ENCODE data around the gene DTX3L.

The DTX3L gene

DNA sequence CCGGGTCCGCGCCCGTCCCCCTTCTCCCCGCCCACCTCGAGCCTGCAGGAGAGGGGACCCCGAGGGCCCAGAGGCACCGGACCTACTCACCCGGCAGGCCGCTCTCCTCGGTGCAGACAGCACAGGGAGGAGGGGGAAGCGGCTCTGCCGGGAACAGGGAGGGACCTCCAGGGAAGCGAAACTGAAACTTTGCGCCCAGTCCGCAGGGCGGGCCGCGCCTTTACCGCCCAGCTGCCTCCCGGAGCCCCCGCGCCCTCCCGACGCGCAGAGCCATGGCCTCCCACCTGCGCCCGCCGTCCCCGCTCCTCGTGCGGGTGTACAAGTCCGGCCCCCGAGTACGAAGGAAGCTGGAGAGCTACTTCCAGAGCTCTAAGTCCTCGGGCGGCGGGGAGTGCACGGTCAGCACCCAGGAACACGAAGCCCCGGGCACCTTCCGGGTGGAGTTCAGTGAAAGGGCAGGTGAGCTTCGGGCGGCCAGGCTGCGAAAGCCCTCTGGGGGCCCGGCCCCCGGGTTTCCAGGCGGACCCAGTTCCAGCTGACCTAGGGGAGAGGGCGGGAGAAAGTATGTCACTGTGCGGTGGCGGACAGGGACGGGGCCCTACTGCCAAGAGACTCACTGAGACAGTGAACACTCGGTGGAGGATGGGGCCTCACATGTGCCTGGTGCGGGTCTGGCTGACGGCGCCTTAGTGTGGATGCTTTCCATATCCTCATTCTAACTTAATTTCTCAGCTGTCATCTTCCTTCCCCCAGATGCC lies at the start of gene DTX3L, which contains the start of gene PARP9:
TSS of gene DTX3L (plus strand) at position 184 of the 758 bp plus-strand sequence. CDS start at position 273, 89 bp downstream.
TSS of gene PARP9 (minus strand) at position 146 of the 758 bp plus-strand sequence. CDS start 4,680 bp downstream, outside the sequence.
- DNase-seq = peak; percentile 87

- no peak for DNase-seq
Observed at GRCh38 chr3:122515020-122515468, 49.1 kb upstream of the DTX3L start.

DNA sequence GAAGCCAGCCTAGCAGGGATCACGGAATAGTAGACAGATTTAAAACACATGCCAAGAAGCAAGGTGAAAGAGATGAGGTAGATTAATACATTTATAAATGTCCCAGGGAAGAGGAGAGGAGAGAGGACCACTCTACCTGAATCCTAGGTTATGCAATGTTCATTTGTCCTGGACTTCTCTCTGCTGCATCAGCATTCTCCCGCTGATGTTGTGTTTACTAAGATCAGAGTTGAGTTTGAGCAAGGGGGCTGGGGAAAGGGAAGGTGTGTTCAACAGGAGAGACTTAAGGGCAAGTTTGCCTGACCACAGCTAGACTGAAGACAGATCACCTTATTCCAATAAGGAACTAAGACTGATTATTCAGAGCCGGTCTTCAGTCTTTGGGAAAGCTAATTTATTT lies 48.3 kb upstream of the DTX3L start:
- no peak for DNase-seq

DNA sequence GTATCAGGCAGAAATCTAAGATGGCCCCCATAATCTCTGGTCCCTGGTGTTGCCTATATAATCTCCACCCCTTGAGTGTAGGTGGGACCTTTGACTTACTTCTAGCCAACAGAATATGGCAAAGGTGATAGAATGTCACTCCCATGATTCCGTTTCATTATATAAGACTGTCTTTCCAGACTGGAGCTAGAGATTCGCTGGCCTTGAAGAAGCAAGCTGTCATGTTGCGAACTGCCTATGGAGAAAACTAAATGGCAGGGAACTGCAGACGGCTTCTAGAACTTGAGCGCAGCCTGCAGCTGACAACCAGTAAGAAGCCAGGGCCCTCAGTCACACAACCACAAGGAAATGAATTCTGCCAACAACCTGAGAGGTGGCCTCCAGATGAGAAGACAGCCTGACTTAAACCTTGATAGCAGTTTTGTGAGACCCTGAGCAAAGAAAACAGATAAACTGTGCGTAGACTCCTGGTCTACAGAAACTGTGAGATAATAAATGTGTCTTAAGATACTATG lies 47.2 kb upstream of the DTX3L start:
- DNase-seq = no peak

- DNase-seq = no peak
Observed at GRCh38 chr3:122519693-122520092, 44.4 kb upstream of the DTX3L start.

DNA sequence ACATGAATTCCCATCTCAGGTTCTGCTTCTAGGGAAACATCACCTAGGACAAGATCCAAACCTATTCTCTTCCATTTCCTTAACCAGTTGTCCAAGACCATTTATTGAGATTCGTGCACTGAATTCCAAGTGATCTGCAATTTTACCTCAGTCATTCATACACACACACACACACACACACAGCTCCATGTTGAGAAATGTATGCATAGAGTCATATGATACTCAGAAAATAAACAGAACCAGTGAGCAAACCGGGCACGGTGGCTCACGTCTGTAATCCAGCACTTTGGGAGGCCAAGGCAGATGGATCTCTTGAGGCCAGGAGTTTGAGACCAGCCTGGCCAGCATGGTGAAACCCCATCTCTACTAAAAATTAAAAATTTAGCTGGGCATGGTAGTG lies 43.3 kb upstream of the DTX3L start:
- DNase-seq = no peak

GRCh38 chr3:122523317-122523716 lies 40.8 kb upstream of the DTX3L start:
- DNase-seq = no peak

- no peak for DNase-seq
Observed at GRCh38 chr3:122530164-122530563, 34.0 kb upstream of the DTX3L start.

- no peak for DNase-seq
Observed at GRCh38 chr3:122533480-122533879, 30.7 kb upstream of the DTX3L start.

GRCh38 chr3:122533931-122534334 lies 30.2 kb upstream of the DTX3L start:
- no peak for DNase-seq

DNA sequence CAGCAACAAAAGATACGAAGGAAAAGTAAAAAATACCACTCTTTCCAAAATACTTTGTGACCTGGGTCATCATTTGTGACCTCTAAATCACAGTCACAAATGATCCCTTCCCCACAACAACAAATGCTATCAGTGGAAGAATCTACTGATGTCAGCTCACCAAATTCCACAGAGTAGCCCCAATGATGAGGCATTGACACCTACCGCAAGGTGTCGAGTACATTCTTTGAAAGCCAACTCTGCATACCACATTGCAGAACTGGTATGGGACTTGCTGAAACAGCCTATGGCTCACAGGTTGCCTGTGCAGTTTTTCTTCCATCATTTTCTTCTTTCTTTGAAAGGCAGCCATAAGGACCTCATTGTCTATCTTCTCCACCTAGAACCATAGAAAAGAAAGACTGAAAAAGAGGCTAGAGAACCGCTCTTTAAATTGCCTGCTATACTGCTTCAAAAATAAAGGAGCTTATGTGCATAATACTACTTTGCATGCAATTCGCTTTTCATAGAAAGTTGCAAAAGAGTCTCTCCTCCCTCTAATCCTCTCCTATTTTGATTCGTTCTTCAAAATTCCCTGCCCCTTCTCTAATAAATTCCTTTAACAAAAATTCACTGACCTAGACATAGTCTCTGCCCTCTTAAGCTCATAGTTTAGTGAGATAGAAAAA lies 28.0 kb upstream of the DTX3L start:
- DNase-seq = no peak

DNA sequence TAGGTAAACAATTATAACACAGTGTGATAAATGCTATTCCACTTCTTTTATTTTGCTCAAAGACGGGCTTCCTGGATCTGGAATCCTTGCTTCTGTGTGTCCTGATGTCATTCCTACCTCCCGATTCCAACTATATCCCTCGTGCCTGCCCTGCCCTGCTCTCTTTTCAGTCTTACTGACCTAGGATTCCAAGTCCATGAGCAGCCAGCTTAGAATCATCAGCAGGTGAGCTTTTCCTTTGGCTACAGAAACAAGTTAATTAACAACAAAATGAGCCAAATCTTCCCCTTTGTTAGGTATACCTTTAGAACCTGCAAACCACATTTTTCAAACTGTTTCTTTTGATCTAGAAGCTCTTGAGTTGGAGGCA lies 27.5 kb upstream of the DTX3L start:
- no peak for DNase-seq

- DNase-seq = no peak
Observed at GRCh38 chr3:122538956-122539490, 25.1 kb upstream of the DTX3L start.

- no peak for DNase-seq
Observed at GRCh38 chr3:122546151-122546550, 18.0 kb upstream of the DTX3L start.

DNA sequence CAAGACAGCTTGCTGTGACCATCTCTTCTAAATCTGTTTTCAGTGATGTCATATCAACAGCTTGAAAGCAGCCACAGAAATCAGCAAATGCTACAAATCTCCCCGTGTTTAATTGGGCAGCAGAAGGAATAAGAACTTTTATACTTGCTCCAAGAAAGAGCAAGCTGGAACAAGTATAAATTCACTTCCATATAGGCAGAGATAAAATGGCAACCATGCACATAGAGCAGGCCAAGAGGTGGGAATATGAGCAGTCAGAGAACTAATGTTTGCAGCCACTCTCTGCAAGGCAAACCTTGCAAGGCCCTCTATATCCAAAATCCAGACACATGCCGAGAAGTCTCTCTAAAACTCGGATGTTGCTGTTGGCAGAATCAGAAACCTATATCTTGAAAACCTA lies 16.1 kb upstream of the DTX3L start:
- DNase-seq = no peak

DNA sequence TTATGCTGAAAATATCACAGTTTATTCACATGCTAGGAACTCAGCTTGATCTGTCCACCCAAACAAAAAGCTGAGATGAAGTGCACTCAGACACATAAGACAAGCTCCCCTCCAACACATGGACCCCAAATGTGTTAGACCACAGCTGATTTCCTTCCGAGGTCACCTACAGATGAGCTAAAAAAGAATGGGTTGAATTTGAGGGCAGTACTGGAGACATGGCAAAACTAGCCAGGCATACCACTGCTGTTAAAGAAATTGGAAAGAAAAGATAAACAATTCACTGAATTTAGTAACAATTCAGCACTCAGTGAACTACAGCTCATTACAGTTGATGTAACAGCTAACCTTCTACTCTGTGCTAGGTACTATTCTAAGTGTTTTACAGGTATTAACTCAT lies 15.5 kb upstream of the DTX3L start:
- no peak for DNase-seq

GRCh38 chr3:122553171-122553570 lies 11.0 kb upstream of the DTX3L start:
- no peak for DNase-seq

- no peak for DNase-seq
Observed at GRCh38 chr3:122555275-122556071, 8.7 kb upstream of the DTX3L start.

- no peak for DNase-seq
Observed at GRCh38 chr3:122557356-122557755, 6.8 kb upstream of the DTX3L start.

GRCh38 chr3:122558605-122559004 lies 5.5 kb upstream of the DTX3L start:
- no peak for DNase-seq

GRCh38 chr3:122559906-122560305 lies 4.2 kb upstream of the DTX3L start:
- DNase-seq = no peak

DNA sequence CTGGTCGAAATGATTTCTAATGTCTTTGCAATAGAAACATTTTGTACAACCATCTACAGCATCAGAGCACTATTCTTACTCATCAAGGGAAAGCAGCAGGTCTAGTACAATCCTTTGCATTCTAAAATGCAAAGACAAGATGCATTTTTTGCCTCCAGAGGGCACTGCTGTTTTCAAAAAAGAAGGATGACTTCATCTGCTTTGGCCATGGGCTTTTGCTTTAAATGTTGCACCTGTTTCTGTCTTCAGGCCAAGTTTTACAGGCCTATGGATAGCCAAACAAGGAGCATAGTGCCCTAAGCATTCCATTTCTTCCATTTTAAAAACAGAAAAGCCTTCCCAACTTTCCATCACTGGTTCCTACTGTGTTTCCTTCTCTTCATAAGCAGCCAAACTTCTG lies 3.5 kb upstream of the DTX3L start:
- peak; percentile 36 for DNase-seq

All from femur (tissue), 1 donor.